Right cardiac atrium (tissue), 5 donors: Measurements from ENCODE around the gene QRICH1. TPM values are rescaled to one million over a fixed set of nuclear protein-coding genes. Genes with fewer than 3 reads are reported as not detected.

Experiments
- microRNA-seq, 2 donors: library from miRNA; unstranded; fragments of <30 nt; microRNA quantifications; one replicate each; pipeline ENCODE4 v1.2.0, GENCODE V29; 2020 to 2021
- polyA plus RNA-seq: library from polyadenylated mRNA; stranded (reverse); fragments of 200-250 nt; gene quantifications from one replicate; pipeline ENCODE4 v1.2.3, GENCODE V29; 2013
- total RNA-seq, 4 donors: library from RNA; stranded (reverse); fragmentation: NEBNext Ultra II Directional; extraction: Animal tissue kit (Norgen Biotek cat#: 25700); gene quantifications; one replicate each; pipeline ENCODE4 v1.2.1, GENCODE V29; 2021
- donor health status: healthy with polysubstance abuse.
- donor health status: DM: no; HTN: yes; CAD: no.
- donor health status: DM: no; HTN: no; CAD: no.
- donor health status: DM: no; HTN: yes; CAD: no; lungs with severe emphysema.
- donor health status: DM: yes; HTN: yes; CAD: no.

Gene QRICH1
- total and polyA plus RNA-seq, 5 donors: 23.3 to 74.7 (median 65.0) TPM

Small RNA genes lying within 50 kb of the gene (microRNA-seq; reads per million reads assigned to microRNA genes)
- gene MIR191 (4,278 to 7,531 reads per million in 2 donors), gene MIR425 (1,006 to 1,568 reads per million in 2 donors), gene MIR6890 (0 reads per million in 2 donors)

Other genes starting within 250 kb of the QRICH1 start
- 10 to 100 TPM; 42.9 to 50.5 (median 46.3) TPM for gene PRKAR2A, start 246.2 kb downstream of the QRICH1 start, total RNA-seq
- gene PRKAR2A, start 246.2 kb downstream of the QRICH1 start, polyA plus RNA-seq: 12.1 TPM
- gene SLC25A20, start 195.2 kb downstream of the QRICH1 start, total RNA-seq: 10 to 100 TPM; 43.6 to 48.2 (median 45.1) TPM
- 57.7 TPM for gene SLC25A20, start 195.2 kb downstream of the QRICH1 start, polyA plus RNA-seq
- gene ARIH2, start 175.2 kb downstream of the QRICH1 start, total RNA-seq: 100 to 1,000 TPM in 2 of 4 donors, 10 to 100 TPM in 2; 95.5 to 122 (median 103) TPM
- gene ARIH2, start 175.2 kb downstream of the QRICH1 start, polyA plus RNA-seq: 62.2 TPM
- gene P4HTM, start 103.8 kb downstream of the QRICH1 start, total RNA-seq: 10 to 100 TPM; 39.1 to 42.8 (median 39.5) TPM
- 24.9 TPM for gene P4HTM, start 103.8 kb downstream of the QRICH1 start, polyA plus RNA-seq
- gene WDR6, start 86.7 kb downstream of the QRICH1 start, total RNA-seq: 100 to 1,000 TPM in 1 of 4 donors, 10 to 100 TPM in 3; 77.3 to 109 (median 90.1) TPM
- gene WDR6, start 86.7 kb downstream of the QRICH1 start, polyA plus RNA-seq: 65.3 TPM
- gene DALRD3, start 75.5 kb downstream of the QRICH1 start, total RNA-seq: 10 to 100 TPM in 2 of 4 donors, 1 to 10 TPM in 2; 7.5 to 10.4 (median 10.0) TPM
- gene DALRD3, start 75.5 kb downstream of the QRICH1 start, polyA plus RNA-seq: 8.3 TPM
- 100 to 1,000 TPM; 164 to 188 (median 173) TPM for gene NDUFAF3, start 72.0 kb downstream of the QRICH1 start, total RNA-seq
- 220 TPM for gene NDUFAF3, start 72.0 kb downstream of the QRICH1 start, polyA plus RNA-seq
- gene IMPDH2, start 64.7 kb downstream of the QRICH1 start, total RNA-seq: 10 to 100 TPM; 50.5 to 62.6 (median 60.5) TPM
- gene IMPDH2, start 64.7 kb downstream of the QRICH1 start, polyA plus RNA-seq: 34.7 TPM
- 100 to 1,000 TPM; 155 to 188 (median 158) TPM for gene QARS1, start 10.7 kb upstream of the QRICH1 start, total RNA-seq
- 132 TPM for gene QARS1, start 10.7 kb upstream of the QRICH1 start, polyA plus RNA-seq
- 10 to 100 TPM; 38.4 to 62.8 (median 56.1) TPM for gene USP19, start 26.8 kb upstream of the QRICH1 start, total RNA-seq
- gene USP19, start 26.8 kb upstream of the QRICH1 start, polyA plus RNA-seq: 25.5 TPM
- 100 to 1,000 TPM; 725 to 914 (median 824) TPM for gene LAMB2, start 39.0 kb upstream of the QRICH1 start, total RNA-seq
- 803 TPM for gene LAMB2, start 39.0 kb upstream of the QRICH1 start, polyA plus RNA-seq
- gene CCDC71, start 72.3 kb upstream of the QRICH1 start, total RNA-seq: 10 to 100 TPM; 13.3 to 15.4 (median 14.4) TPM
- gene CCDC71, start 72.3 kb upstream of the QRICH1 start, polyA plus RNA-seq: 12.0 TPM
- gene KLHDC8B, start 77.5 kb upstream of the QRICH1 start, total RNA-seq: 10 to 100 TPM; 54.7 to 74.6 (median 60.3) TPM
- gene KLHDC8B, start 77.5 kb upstream of the QRICH1 start, polyA plus RNA-seq: 52.8 TPM
- gene C3orf62, start 183.2 kb upstream of the QRICH1 start, total RNA-seq: 1 to 10 TPM; 3.2 to 3.8 (median 3.4) TPM
- gene C3orf62, start 183.2 kb upstream of the QRICH1 start, polyA plus RNA-seq: 3.9 TPM
- gene USP4, start 246.0 kb upstream of the QRICH1 start, total RNA-seq: 10 to 100 TPM; 36.6 to 46.0 (median 40.4) TPM
- 19.5 TPM for gene USP4, start 246.0 kb upstream of the QRICH1 start, polyA plus RNA-seq